Sigmoid colon (tissue), 4 donors: ENCODE data around the gene PFDN4.
"Not testable (repeated sequence)": the region's sequence is repeated elsewhere in the genome, so short reads cannot be mapped to it uniquely, and the experiment has no call there.

Source experiments
- POLR2AphosphoS5 ChIP-seq, 4 donors: sonication (generic); formaldehyde crosslinking; IDR thresholded peaks; one replicate each; pipeline ENCODE4 v1.6.1; 2017; ENCODE audit warnings: antibody characterized with exemption in 4 of 4
- TF ChIP-seq, protein P1 (sequence below), 4 experiments: fragments of 450-650 bp in 3 of 4; fragments of 200-600 bp in 1 of 4; IDR thresholded peaks; one replicate each; pipeline ENCODE4 v1.5.1; 2016 to 2019; ENCODE audit warnings: antibody characterized with exemption in 4 of 4, mild to moderate bottlenecking in 3 of 4, moderate library complexity in 2 of 4

- TF ChIP-seq, protein P1, sequence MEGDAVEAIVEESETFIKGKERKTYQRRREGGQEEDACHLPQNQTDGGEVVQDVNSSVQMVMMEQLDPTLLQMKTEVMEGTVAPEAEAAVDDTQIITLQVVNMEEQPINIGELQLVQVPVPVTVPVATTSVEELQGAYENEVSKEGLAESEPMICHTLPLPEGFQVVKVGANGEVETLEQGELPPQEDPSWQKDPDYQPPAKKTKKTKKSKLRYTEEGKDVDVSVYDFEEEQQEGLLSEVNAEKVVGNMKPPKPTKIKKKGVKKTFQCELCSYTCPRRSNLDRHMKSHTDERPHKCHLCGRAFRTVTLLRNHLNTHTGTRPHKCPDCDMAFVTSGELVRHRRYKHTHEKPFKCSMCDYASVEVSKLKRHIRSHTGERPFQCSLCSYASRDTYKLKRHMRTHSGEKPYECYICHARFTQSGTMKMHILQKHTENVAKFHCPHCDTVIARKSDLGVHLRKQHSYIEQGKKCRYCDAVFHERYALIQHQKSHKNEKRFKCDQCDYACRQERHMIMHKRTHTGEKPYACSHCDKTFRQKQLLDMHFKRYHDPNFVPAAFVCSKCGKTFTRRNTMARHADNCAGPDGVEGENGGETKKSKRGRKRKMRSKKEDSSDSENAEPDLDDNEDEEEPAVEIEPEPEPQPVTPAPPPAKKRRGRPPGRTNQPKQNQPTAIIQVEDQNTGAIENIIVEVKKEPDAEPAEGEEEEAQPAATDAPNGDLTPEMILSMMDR (IDR thresholded peaks at IDR 0.05), result not testable (repeated sequence)
- not testable (repeated sequence) for TF ChIP-seq POLR2AphosphoS5 (IDR thresholded peaks at IDR 0.05)
Observed at GRCh38 chr20:54224642-54225041, 16.8 kb downstream of the PFDN4 start.
